GM19328 (cell line): Measurements from ENCODE around the gene SLC23A2.
"Not testable (repeated sequence)": the region's sequence is repeated elsewhere in the genome, so short reads cannot be mapped to it uniquely, and the experiment has no call there.

Experiments used
- ATAC-seq: cut with Tn5 transposase; IDR thresholded peaks from one replicate; pipeline ENCODE4 v1.9.1; 2021; ENCODE audit warnings: mild to moderate bottlenecking, moderate library complexity; ENCODE audit not compliant: unreplicated experiment

The SLC23A2 gene

GRCh38 chr20:5008759-5009158 is 7.4 kb upstream of the SLC23A2 start:
- ATAC-seq, result no peak

GRCh38 chr20:5005326-5005725 is 4.0 kb upstream of the SLC23A2 start:
- no peak for ATAC-seq

GRCh38 chr20:5004825-5005224 is 3.5 kb upstream of the SLC23A2 start:
- ATAC-seq, result not testable (repeated sequence)

GRCh38 chr20:5003626-5004025 is 2.3 kb upstream of the SLC23A2 start:
- no peak for ATAC-seq

- ATAC-seq, result no peak
Measured at GRCh38 chr20:5002077-5002413, 735 bp upstream of the SLC23A2 start.

- no peak for ATAC-seq
Measured at GRCh38 chr20:5000263-5001173, 792 bp downstream of the SLC23A2 start.

- ATAC-seq, result no peak
Measured at GRCh38 chr20:4999788-5000187, 1.5 kb downstream of the SLC23A2 start.

- ATAC-seq, result no peak
Measured at GRCh38 chr20:4998160-4998651, 3.1 kb downstream of the SLC23A2 start.

GRCh38 chr20:4997222-4997621 is 4.1 kb downstream of the SLC23A2 start:
- ATAC-seq, result no peak

GRCh38 chr20:4989570-4989969 is 11.7 kb downstream of the SLC23A2 start:
- ATAC-seq, result peak; percentile 52

GRCh38 chr20:4987130-4987529 is 14.2 kb downstream of the SLC23A2 start:
- ATAC-seq, result no peak

- no peak for ATAC-seq
Measured at GRCh38 chr20:4985658-4986057, 15.7 kb downstream of the SLC23A2 start.

GRCh38 chr20:4982281-4982680 is 19.0 kb downstream of the SLC23A2 start:
- ATAC-seq, result no peak

- ATAC-seq, result no peak
Measured at GRCh38 chr20:4979841-4980410, 21.4 kb downstream of the SLC23A2 start.

GRCh38 chr20:4978050-4978918 is 23.0 kb downstream of the SLC23A2 start:
- ATAC-seq, result no peak

- ATAC-seq, result not testable (repeated sequence)
Measured at GRCh38 chr20:4976014-4976413, 25.3 kb downstream of the SLC23A2 start.

GRCh38 chr20:4973330-4974097 is 27.8 kb downstream of the SLC23A2 start:
- ATAC-seq, result peak; percentile 84

- no peak for ATAC-seq
Measured at GRCh38 chr20:4972506-4973251, 28.6 kb downstream of the SLC23A2 start.

- ATAC-seq, result no peak
Measured at GRCh38 chr20:4971064-4971463, 30.2 kb downstream of the SLC23A2 start.
